Nucleus accumbens (tissue), 56 donors: ENCODE measurements around the gene COL7A1.

Experiments used
- DNase-seq, 56 donors: peaks; one replicate each; lab custom pipeline; 2025; lab: John Stamatoyannopoulos, UW

Gene COL7A1

DNA sequence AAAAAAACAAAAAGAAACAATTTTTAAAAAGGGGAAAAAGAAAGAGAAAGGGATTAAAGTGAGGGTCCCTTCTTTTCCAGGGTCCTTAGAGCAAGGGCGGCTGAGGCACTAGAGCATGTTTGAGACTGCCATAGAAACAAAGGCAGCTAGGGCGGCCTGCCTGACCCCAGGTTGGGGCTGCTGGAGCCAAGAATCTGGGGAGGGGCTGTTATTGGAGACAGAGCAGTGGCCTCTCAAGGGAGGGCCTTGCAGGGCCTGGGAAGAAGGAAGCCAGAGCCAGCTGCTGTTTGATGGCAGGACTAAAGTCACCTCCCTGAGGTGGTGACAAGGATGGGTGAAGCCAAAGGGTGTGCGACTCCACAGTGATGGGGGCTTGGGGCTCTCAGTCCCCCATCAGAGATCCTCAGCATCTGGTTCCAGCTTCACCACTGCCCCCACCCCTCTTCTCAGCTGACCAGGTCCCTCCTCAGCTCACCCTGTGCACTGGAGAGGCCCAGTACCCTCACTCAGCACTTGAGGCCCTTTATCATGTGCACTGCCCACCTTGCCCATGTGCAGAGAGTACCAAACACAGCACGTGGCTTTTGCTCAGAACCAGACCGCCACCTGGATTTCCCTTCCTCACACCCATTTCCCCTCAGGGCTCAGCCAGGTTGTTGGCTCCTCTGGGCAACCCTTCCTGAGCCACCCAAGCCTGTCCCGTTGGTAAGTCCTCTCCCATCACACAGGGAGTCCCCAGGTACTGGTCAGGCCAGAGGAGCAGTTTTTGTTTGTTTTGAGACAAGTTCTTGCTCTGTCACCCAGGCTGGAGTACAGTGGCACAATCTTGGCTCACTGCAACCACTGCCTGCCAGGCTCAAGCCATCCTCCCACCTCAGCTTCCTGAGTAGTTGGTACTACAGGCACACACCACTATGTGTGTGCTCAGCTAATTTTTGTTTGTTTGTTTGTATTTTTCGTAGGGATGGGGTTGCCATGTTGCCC, 24.7 kb upstream of the COL7A1 start:
- DNase-seq: no peak

DNA sequence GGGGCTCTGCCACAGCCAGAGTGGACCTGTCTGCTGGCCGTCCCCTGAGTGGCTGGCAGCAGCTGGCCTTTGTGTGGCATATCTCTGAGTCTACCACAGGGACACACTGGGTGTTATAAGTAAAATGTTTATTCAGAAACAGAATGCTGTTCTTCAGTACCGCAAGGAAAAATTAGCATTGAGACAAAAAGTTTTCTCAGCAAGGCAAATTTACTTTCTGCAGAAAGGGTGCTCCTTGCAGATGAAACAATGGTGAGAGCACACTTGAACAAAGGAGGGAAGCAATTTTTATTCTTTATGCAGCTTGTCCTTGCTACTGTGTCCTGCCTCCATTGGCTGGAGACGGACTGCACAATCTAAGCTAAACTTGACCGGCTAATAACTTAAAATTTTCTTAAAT, 22.4 kb upstream of the COL7A1 start:
- no peak for DNase-seq

DNA sequence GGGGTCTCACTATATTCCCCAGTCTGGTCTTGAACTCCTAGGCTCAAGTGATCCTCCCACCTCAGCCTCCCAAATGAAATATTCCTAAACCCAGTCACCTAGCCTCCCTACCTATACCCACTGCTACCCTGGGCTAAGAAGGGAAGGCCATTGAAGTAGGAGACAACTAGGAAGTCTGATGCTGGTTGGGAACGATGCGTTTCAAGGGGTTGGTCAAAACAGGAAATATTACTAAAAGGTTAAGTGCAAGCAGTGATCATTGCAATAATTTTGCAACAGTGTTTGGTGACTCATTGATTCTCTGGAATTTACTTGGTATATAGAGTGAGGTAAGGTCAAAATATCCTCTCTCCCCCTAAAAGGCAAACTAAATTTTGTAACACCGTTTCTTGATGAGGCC, 18.9 kb upstream of the COL7A1 start:
- no peak for DNase-seq

DNA sequence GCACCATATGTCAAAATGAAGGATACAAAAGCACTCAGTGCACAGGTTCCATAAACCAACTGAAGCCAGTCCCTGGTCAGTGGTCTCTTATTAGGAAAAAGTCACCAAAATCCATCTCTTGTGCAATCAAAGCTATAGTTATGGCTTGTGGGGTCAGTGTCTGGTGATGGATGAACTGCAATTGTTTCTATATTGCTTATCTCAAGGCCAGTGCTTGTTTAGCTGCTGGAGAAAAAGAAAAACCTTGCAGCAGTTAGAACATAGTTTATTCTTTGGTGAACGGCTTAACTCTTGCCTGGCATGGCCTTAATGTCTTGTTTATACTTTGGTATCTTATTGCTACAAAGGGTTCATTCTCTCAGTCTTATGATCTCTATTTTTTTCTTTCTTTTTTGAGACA, 17.2 kb upstream of the COL7A1 start:
- DNase-seq: no peak

DNA sequence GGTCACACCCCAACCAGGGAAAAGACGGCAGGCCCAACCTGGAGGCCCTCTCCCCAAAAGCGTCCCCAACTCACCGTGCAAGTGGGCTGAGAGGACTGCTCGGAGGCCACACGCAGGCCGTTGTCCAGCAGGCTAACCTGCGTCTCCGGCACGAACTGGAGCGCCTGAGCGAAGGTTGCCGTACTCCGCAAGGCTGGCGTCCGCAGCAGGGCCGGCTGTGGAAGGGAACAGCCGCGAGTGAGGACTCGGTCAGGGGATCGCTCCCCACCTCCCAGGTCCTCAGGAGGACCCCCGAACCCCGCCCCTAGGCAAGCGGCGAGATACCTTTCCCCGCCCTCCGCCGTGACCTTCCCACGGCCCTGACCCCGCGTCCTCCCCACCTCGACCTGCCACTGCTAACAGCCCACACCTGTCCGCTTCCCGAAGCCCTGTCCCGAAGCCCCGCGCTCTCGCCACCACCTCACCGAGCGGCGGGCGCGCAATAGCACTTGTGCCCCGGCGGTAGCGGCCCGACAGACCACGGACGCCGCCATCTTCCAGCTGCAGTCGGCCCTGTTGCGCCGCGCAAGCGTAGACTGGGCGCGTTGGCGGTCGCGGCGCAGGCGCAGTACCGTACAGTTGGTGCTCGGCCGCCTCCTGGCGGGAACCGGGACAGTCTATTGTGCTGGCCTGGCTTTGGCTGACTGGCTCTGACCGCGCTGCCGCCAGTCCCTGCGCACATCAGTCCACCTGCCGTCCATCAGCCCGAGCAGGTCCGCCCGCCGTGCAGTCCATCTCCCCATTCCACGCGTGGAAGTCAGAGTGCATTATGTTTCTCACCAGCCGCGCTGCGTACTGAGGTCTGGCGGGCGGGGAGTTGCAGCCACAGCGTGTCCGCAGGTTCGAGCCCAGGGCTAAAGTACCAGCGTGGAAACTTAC, 14.2 kb upstream of the COL7A1 start, which contains the start of gene UQCRC1:
Gene UQCRC1, minus strand, starts transcription at position 559 of the 918 bp plus-strand sequence. Its CDS starts 26 bp downstream, at position 533.
- peak in 55 of 56 donors; percentile 15 to 93 (median 84) for DNase-seq

DNA sequence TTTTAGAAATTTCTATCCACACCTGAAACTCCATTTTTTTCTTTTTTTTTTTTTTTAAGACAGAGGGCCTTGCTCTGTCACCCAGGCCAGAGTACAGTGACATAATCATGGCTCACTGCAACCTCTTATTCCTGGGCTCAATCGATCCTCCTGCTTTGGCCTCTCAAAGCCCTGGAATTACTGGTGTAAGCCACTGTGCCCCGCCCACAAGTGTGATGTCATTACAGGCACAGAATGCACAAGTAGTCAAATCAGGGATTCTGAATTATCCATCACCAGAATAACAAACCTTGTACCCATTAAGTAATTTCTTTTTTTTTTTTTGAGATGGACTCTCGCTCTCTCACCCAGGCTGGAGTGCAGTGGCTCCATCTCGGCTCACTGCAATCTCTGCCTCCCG, 12.4 kb upstream of the COL7A1 start:
- no peak for DNase-seq

DNA sequence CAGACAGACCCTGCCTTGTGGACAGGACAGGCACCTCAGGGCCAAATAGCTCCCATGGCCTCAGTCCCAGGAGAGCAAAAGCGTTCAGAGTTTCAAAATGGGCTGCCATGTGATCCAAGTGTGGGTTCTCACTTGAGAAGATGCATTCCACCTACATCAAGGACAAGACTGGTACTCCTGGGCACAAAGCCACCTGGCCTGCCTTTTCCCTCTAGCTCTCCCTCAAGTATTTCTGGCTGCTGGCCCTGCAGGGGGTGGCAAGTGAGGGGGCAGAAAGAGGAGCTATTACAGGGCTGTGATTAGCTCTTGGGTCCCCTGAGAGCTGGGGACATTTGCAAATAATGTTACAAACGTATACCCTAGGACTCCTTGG, 6.5 kb upstream of the COL7A1 start:
- DNase-seq: no peak

DNA sequence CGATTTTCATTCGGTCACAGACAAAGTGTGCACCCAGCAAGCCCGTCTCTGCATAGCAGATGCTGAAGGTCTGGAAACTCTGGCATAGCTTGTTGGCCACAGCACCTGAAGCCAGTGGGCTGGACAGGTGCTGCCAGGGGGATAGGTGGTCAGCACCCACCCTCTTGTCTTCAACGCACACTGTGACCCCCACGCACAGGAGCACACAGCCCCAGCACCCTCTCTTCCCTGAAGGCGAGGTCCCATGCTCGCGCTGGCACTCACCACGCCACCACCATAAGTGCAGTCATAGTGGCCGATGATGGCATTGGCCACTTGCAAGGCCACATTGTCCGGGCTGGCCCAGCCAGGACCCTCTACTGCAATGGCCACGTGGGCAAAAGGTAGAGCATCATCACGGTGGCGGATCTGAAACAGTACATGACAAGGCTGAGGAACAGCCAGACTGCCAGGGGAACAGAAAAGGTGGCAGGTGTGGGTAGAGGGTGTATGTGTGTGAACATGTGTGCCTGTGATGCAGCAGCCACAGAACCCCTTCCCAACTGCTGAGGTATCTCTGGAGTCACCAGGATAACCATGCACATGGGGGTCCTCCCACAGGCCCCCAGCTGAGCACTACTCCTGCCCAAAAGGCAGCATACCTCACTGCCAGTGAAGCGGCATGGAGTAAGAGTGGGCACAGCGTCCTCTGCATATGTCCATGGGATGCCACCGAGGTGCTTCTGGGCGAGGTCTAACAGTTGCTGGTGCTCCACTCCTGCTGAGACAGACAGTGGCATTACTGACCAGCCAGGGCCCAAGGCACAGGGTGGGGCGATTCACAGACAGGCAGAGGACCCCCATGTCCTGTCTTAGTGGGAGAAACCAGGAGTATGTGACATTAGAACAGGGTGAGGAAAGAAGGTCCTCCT, 5.8 kb upstream of the COL7A1 start:
- DNase-seq: no peak

DNA sequence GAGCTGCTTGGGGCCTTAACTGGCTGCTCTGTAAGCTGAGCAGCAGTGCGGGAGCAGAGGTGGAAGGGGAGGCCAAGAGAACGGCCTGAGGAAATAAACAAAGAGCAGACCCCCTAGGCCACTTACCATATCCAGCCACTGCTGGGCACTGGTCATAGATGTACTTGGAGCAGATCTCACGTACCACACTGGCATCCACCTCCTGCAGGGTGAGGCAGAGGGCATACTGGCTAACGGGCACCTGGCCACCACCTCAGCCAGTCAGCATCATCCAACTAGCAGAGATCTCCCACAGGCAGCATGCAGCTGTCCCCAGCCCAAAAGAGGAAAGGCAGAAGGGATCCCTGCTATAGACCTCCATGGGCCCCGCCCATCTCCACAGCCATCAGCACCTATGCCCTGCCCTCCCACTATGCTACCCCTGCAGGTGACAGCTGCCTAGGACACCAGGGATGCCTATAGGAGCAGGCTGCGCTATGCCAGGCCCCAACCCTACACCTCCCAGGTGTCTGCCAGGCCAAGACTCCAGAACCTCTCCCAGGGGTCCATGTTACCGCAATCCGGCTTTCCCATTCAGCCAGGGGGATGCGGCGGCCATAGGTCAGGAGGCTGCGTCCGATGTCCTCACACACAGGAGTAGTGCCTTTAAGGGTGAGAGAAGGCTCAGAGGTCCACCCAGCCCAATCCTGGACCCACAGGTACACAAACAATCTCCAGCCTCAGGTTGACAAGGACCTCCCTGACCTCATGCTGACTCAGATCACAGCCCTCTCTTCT, 4.6 kb upstream of the COL7A1 start:
- DNase-seq: no peak

DNA sequence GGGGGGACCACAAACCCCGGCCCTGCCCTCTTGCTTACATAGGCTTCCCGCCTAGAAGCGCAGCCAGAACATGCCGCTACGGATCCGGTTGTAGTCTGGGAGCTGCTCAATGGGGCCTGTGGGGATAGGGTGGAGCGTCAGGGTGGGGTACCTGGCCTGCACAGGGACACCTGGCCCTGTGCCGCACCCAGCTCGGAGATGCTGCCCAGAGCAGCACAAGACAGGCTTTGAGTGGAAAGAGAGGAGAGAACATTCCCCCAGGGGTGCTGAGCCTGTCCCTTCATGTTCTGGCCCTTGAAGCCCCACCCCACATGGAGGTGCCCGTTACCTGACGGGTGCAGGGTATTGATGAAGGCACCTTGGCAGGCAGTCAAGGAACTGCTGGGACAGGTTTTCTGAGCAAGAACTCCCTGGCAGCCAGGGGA, 4.0 kb upstream of the COL7A1 start:
- no peak for DNase-seq

DNA sequence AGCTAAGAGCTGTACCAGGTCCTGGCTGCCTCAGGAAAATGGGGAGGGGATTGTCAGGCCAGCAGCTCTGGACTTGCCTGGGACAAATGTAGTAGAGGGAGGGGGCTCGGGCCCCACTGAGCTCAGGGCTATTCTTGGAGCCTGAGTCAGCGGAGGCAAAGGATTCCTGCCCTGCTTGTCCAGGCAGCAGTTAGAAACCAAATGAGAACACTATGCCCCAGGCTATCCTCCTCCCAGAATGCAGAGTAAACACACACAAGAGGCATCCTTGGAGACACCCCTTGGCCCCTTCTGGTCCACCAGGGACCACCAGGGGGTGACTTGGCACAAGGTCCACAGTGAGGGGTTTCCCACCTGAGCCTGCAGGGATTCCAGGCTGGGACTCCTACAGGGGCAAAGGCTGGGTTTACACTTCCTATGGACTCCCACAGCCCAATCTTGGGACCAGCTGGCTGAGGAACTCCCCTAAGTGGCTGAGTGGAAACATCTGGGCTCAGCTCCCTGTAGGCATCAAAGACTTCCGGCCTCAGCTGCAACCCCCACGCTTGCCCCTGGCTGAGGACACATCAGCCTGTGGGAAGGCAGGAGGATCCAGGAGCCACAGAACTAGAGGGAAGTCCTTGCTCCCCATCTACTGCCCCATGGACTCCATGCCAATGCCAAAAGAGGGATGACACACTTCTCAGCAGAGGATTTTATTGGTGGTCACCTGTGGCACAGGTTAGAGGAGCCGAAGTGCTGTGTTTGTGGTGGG, 3.4 kb upstream of the COL7A1 start:
- DNase-seq: no peak

DNA sequence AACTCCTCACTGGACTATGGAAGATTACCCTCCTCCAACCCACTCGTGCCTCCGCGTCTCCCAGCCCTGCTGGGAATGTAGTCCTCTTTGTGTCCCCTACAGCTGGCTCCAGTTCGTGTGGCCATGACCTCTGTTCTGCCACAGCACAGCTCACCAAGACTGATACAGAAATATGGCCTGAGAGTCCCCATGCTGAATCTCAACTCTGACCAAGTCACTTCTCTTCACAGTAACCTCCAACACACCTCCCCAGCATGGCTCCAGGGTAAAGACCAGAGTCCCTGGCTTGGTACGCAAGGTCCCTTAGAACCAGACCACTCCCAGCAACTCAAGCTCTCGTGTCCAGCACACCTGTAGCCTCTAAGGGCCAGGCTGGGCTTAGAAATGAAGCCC, 2.3 kb upstream of the COL7A1 start:
- DNase-seq: no peak

DNA sequence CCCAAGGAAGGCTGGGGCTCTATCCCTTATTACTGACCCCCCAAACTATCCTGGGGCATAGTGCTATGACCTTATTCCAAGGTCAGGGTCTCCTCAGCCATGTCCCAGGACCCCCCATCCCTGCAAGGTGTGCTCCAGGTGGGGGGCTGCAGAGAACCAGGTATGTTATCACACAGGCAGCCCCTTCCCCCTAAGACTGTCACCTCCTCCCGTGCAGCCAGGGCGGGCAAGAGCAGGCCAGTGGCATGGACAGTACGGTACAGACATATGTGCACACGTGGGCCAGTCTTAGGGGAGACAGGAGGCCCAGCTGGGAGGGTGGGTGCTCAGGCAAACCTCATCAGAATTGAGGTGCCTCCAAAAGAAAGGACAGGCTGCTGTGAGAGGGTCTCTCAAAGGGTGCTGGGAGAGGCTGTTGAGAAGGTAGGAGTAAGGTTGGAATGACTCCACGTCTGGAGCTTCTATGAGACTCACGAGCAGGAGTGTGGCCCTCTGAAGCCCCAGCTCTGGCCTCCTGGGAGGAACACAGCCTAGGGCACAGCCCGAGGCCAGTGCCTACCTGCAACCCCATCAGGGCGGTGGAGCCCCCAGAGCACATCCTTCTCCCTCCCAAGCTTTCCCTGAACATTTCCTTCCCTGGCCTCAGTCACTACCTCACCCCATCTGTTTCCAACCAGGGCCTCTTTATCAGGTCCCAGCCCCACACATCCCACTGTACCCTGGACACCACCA, 1.7 kb upstream of the COL7A1 start:
- no peak for DNase-seq

DNA sequence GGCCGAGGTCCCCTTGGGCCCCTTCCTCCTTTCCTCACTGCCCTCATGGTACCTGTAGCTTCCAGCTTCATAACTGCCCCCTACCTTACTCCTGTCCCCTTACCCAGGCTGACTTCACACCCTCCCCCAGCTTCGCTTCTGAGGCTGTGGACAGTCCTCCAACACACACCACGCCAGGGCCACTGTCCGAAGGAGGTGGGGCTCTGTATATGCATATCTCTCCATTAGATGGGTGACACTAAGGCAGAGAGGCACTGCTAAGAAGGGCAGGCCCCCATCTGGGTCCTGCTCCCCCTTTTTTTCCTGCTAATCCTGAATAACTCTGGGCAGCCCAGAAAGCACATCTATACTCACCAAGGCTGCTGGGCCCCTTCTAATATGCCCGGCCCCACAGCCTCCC, 1.0 kb upstream of the COL7A1 start:
- DNase-seq: no peak

DNA sequence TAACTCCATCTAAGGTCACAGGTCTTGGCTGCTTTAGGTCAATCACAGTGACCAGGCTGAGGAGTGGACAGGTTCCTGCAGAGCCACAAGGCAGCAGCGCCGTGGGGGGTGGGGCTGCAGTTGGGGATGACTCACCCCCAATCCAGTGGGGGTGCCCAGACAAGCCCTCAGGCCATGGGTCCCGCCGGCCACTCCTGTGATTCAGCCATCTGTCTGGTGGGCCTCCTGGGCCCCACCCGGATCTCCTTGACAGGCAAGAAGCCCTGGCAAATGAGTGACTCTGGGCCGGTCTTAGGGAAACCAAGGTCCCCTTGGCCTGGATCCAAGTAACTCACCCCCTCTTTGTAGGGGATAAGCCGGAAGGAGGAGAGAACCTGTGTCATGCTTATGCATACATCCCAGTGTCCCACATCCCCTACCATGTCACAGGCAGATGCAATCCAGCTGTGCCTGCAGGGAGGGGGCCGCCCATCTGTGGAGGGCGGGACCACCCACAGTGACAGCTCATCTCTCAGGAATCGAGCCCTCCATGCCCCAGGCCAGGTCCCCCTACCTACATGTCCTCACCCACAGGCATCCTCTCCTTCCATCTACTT, 495 bp upstream of the COL7A1 start:
- DNase-seq: peak in 4 of 56 donors; percentile 13 to 75 (median 42)

DNA sequence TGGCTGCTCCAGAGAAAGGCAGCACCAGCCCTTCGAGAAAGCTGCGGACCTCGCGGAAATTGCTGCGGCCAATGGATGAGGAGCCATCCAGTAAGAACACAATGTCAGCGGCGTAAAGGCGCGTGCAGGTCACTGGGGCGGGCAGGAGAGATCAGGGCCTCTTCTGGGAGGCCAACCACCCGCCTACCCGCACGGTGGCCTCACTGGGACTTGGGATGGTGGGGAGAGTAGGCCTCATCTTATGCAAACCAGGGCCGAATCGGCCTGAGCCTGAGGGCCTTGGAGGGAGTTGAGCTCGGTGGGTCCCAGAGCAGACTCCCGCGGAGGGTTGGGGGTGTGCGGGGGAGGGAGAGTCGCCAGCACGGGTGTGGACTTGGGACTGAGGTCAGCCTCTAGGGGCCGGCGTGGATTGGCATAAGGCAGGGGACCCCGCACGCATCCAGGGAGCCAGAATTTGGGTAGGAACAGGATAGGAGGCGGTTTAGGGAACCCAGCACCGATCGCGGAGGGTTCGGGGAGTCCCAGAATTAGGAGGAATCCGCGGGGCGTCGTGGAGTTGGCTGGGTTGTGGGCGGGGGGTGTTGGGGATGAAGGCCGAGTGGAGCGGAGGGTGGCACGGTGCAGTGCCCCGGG, 596 bp downstream of the COL7A1 start:
- peak in 1 of 56 donors; percentile 45 for DNase-seq

DNA sequence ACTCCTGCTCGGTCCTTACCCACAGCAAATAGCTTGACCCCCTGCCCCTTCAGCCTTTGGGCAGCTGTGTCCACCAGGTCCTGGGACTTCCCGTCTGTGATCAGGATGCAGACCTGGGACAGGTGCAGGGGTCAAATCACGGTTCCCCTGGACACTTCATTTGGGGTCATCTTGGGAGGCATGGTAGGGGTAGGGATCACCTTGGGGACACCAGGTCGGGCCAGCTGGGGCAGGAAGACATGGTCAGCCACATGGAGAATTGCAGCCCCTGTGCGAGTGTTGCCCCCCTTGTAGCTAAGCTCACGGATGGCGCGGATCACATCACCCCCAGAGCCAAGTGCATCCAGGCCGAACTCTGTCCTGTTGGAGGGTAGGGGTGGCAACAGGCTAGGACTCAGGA, 1.8 kb downstream of the COL7A1 start:
- DNase-seq: no peak
